Measurements from ENCODE around the gene PAQR7.
A peak's percentile ranks its signal among the peaks of the same experiment; 100 is the strongest.
"Not testable (repeated sequence)": the region's sequence is repeated elsewhere in the genome, so short reads cannot be mapped to it uniquely, and the experiment has no call there.

The PAQR7 gene

GRCh38 chr1:25843483-25843882, 32.0 kb downstream of the PAQR7 start:
- no peak for DNase-seq

GRCh38 chr1:25839808-25840207, 35.7 kb downstream of the PAQR7 start:
- not testable (repeated sequence) for DNase-seq

- DNase-seq: no peak
These were observed 38.1 kb downstream of the PAQR7 start for GRCh38 chr1:25837262-25837875.

- DNase-seq: no peak
These were observed 38.8 kb downstream of the PAQR7 start for GRCh38 chr1:25836695-25837094.

GRCh38 chr1:25834894-25835293, 40.6 kb downstream of the PAQR7 start:
- no peak for DNase-seq

DNA sequence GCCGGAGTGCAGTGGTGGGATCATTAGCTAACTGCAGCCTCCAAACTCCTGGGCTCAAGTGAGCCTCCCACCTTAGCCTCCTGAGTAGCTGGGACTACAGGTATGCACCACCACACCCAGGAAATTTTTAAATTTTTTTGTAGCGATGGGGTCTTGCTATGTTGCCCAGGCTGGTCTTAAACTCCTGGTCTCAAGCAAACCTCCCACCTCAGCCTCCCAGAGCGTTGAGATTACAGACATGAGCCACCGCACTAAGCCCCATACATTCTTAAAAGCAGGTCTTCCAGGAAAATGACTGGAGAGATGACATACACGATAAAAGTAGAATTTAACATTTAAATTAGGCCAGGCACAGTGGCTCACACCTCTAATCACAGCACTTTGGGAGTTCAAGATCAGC, 42.4 kb downstream of the PAQR7 start:
- DNase-seq: no peak

DNA sequence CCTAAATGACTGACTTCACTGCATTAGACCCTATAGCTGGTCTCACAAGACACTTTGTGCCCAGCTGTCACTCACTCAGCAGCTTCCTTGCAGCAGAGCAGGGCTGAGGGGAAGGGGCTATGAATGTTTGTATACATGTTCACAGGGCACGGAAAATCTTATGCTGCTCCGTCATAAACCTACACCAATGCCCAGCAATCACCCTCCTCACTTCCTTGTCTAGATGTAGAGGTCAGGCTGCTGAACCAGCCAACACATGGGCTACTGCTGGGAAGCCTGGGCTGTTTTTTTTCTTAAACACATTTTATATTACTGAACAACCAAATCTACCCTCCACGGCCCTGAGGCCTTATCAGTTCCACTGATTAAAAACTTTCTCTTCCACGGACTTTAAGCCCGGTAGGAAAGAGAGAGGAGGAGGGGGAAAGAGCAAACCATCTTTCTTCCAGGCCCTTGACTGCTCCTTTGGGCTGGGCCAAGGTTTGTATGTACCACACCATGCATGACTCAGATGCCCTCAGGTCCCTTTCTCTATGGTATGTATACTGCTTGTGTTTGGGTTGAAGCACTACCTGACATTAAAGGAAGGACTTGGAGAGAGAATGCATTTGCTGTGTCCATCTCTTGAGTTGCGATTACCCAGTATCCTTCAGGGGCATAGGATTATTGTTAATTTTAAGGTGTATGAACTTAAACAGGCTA, 43.0 kb downstream of the PAQR7 start:
- peak; percentile 33 for DNase-seq

DNA sequence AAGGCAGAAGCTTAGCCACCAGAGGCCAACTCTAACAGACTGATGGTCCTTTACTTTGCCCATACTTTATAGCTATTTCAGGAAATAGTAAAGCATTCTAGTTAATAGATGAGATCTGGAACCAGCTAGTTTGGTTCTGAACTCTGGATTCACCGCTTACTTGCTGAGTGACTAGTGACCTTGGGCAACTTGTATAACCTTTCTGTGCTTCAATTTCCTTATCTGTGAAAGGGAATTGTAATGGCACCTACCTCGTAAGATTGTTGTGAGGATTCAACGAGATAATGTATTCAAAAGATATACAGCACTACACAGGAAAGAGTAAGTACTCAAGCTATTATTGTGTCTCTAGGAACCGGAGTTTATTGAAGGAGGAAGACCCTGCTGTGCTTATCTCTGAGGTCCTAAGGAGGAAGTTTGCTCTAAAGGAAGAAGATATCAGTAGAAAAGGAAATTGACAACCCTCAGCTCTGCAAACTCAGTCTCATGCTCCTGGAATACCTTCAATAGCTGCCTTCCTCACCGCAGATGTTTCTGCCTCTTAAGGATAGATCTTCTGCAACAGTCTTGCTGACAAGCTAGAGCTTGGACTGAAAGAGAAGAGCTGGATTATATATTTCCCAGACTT, 43.8 kb downstream of the PAQR7 start:
- DNase-seq: peak; percentile 95

DNA sequence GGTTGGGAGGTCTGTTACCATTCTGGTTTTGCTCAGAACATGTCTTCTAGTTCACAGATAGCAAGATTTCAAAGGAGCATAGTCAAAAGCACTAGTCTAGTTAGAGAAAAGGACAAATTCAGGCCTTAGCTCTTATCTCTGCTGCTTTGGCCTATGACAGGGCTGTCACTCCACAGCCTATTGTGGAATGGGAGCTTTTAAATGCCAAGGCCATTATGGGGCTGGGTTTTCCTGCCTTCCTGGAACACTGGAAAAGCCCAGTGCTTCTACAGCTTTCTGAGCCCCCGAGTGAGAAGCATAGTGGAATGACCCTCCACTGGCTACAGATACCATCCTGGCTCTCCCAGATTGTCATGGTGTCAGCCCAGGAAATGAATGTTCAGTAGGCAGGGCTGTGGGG, 46.5 kb downstream of the PAQR7 start:
- no peak for DNase-seq

DNA sequence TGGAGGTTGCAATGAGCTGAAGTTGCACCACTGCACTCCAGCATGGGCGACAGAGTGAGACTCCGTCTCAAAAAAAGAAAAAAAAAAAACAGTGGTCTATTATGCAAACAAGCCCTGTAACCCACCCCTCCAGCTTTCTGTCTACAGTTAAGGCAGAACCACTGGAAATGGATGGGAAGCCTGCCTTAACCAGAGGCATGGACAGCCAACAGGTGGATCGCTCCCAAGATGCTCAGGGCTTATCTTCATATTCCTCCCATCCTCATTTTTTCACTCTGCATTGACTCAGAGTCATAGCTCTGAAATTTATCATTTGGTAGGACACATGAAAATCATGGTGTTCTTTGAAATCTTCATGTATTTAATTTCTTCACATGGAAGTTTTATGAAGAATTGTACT, 47.0 kb downstream of the PAQR7 start:
- DNase-seq: no peak

GRCh38 chr1:25826571-25826970, 48.9 kb downstream of the PAQR7 start:
- no peak for DNase-seq

DNA sequence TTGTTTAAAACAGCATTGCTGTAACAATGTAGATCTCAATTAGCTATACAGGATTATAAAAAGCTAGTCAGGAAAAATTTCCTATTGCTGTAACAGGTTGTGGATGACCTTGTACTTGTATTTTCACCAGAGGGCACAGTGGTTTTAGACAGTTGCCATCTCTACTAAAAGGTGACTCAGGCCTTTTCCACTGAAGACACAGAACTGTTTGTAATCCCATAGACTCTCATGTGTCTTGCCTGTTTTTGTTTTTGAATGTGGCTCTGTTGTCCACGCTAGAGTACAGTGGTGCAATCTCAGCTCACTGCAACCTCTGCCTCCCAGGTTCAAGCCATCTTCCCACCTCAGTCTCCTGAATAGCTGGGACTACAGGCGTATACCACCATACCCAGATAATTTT, 49.9 kb downstream of the PAQR7 start:
- DNase-seq: no peak

DNA sequence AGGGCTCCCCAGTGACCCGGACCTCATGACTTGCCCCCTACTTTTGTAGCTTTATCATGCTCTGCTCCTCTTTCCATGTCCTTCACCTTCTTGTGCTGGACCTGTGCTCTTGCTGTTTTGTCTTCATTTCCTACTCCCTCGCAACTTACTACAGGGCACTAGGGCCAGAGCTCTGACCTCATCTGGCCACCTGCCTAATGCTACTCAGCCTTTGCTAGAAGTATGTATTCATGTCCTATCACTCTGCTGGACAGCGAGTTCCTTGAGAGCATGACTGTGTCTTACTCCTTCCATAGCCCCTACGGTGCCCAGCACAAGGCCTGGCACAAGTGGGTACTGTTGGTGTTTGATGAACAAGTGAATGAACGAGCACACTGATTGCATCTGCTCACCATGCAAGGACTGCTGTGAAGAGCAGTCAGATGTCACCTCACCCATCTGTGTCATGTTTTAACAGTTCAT, 53.8 kb downstream of the PAQR7 start:
- DNase-seq: no peak

- no peak for DNase-seq
These were observed 54.4 kb downstream of the PAQR7 start for GRCh38 chr1:25821112-25821476.

DNA sequence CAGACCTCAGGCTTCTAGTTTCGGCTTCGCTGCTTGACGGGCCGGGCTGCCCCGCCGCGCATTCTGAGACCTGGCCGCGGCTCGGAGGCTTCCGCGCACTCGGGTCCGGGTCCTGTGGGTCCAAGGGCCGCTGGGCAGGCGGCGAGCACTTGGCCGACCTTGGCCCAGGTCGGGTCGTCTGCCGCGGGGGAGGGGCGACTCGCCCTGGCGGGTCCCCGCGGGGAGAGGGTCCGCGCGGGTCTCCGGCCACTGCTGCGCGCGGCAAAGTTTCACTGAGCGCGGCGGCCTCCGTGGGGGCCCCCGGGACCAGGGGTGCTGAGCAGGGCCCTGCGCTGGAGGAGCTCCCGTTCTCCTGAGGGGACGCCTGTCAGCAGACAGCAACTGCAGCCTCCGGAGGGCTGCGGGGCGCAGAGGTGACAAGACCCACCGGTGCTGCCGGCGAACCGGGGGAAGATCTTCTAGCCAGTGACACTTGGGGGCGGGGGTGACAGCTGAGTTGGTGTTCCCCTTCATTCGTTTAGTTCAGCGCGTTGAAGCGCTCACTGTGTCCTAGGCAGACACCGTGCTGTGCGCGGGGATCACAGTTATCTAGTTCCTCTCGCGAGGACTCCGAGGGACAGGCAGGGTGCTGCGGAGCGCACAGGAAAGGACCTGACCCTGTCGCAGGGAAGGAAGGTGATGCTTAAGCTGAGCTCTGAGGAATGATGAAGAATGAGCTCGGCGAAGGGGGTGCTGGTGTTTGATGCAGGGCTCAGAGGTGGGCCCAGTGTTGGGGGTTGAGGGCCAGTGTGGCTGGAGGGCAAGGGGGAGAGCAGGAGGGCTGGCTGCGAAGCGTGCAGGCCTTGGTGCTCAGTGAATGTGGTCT, 55.0 kb downstream of the PAQR7 start:
- DNase-seq: peak; percentile 55

DNA sequence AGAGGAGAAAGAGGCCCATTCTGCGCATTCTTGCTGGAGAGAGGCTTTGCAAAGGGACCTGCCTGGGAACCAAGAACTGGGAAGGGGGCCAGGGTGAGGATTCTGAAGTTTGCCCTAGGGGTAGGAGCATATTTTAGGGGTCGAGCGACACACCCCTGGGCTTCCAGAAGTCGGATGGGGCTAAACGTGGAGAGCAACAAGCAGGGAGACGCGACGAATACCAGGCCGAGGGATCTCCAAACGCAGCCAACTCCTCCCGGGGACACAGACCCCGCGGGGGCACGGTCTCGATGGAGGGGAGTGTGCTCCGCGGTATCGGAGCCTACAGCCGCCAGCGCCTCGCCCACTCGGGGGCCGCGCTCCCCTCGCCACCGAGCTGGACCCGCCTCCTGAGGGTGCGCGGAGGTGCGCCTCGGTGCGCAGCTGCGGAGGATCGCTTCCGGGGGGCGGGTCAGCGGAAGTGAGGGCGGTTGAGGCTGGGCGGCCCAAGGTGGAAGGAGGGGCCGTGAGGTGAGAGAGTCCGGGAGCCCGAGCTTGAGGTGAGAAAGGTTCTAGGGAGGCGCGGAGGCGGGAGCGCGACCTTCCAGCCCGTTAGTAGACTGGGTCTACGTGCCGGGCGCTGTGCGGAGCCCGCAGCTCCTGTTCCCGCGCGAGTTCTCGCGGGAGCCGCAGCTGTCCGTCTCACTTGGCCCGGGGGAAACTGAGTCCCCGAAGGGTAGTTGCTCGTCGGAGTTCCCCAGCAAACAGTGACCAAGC, 55.8 kb downstream of the PAQR7 start, which contains the start of gene MTFR1L:
Gene MTFR1L (plus strand): TSS at position 464 of the 756 bp plus-strand sequence. CDS start 3,151 bp downstream, outside the sequence.
- peak; percentile 69 for DNase-seq

DNA sequence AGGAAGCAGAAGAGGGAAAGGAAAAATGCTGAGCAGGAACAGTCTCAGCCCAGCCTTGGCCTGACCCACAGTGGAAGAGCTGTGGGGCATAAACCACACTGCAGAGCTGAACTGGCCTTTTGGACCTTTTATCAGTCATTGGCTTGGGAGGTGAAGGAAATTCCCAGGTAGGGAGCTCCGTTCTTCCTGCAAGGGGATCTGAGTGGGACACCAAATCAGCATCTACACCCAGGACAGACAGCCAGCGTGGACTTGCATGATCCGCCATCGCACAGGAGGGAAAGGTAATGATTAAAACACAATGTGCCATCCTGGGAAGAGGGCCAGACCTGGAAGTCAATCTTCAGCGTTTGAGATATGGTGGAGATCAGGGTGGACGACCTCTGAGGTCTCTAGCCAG, 56.9 kb downstream of the PAQR7 start:
- DNase-seq: no peak

GRCh38 chr1:25817840-25818501, 57.5 kb downstream of the PAQR7 start:
- no peak for DNase-seq

DNA sequence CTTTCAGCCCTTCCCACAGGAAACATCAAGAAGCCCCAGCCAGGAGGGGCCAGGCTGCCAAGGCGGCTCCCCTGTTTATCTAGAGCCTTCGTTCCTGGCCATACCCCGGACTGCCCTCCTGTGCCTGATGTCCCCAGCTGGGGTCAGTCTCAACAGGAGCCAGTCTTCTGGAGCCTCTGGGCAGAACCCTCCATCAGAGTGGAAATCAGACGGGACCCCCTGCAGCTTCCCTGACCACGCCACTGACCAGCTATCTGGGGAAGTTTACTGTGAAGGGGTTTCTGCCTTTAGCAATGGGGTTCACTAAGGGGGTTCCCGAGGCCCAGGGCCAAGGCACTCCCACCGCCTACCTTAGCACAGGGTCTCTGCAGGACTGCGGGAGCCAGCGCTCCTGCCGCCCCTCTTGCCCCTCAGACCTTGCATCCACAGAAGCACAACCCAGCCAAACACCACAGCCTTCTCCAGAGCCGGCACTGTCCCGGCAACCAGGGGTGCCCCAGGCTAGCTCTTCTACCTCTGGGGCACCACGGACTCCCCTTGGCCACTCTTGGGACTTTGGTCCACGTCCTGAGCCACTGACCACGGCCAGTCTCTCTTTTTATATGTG, 59.3 kb downstream of the PAQR7 start:
- DNase-seq: no peak

GRCh38 chr1:25815208-25816111, 60.0 kb downstream of the PAQR7 start:
- no peak for DNase-seq
